Erythroblast (primary cell): ENCODE results near the gene KLK12.
"Not testable (repeated sequence)": the region's sequence is repeated elsewhere in the genome, so short reads cannot be mapped to it uniquely, and the experiment has no call there.

Experiments used
- DNase-seq, 2 experiments: peaks; one replicate each; lab custom pipeline; 2025; lab: John Stamatoyannopoulos, UW
- GATA1 ChIP-seq: IDR thresholded peaks from 2 replicates; pipeline ENCODE4 v1.6.1; 2011; ENCODE audit warnings: low read depth, mild to moderate bottlenecking, control low read depth, low read length, moderate library complexity
- POLR2A ChIP-seq: IDR thresholded peaks from 2 replicates; pipeline ENCODE4 v1.6.1; 2011; ENCODE audit warnings: mild to moderate bottlenecking, low read length

The KLK12 gene

DNA sequence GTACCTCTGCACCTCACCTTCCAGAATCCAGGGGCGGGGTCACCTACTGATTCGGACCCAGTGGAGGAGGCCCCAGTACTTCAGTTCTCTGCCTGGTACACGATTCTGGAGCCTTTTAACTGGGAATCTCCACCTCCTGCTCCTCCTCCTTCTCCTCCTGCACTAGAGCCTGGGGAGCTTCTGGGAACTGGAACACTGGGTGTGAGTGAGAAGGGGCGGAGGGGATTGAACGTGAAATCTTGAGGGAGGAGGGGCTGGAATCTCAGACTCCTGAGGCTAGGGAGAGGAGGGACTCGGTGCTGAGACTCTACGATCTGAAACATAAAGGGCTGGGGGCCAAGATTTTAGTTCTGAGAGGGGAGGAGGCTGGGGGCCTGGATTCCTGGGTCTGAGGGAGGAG, 33.3 kb downstream of the KLK12 start, which contains the start of gene KLK8:
TSS of gene KLK8 (minus strand) at position 90 of the 400 bp plus-strand sequence. CDS start 437 bp downstream, outside the sequence.
- TF ChIP-seq POLR2A (no peak), GATA1 (no peak)
- DNase-seq: no peak

GRCh38 chr19:51000981-51001380, 33.8 kb downstream of the KLK12 start:
- TF ChIP-seq GATA1: no peak
- TF ChIP-seq POLR2A: no peak
- DNase-seq: no peak

DNA sequence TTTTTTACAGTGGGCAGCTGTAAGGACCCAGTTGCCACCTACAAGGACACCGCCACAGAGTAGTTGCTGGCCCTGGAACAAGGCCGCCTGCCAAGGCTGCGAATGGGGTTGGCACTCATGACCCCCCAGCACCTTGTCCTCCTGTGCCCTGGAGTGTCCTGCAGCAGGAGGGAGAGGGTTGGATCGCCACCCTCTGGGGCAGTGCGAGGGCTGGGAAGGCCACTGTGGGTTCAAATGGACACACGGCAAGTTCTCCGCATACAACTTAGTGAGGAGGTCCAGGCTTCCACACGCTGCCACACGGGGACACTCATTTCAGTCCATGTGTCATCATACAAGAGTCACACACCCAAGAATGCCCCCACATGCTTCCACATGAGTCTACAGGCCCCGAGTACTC, 34.4 kb downstream of the KLK12 start:
- DNase-seq: no peak
- TF ChIP-seq GATA1: no peak
- TF ChIP-seq POLR2A: no peak

DNA sequence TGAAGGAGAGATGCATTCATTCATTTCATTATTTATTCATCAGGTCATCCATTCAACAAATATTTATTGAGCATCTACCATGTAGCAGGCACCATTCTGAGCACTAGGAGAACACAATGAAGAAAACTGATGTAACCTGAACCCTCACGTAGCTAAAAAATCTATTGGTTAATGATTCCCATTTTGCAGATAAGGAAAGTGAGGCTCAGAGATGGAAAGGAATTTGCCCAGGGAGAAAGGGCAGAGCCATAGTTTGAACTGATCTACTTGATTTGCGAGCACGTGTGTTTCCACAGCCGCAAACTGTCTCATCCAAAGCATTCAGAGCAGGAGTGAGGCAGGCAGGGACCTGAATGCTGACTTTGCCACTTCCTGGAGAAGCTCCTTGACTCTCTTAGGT, 36.1 kb downstream of the KLK12 start:
- DNase-seq: no peak
- TF ChIP-seq POLR2A (no peak), GATA1 (no peak)

DNA sequence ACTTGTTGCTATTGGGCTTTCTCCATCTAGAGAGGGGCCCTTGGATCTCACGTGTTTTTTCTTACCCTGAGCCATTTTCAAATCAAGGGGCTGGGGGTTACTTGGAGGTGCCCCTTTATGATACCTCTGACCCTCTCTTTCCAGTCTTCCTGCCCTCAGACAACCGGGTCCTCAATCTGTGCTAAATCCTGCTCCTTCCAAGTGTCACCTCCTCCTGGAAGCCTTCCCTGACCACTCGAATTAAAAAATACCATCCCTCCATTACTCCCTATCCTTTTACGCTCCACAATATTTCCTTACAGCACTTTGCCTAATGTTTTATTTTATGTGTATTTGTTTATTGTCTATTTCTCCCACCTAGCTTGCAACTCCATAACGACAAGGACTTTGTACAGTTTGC, 36.7 kb downstream of the KLK12 start:
- no peak for DNase-seq
- no peak for TF ChIP-seq GATA1
- no peak for TF ChIP-seq POLR2A

GRCh38 chr19:50994129-50994528, 40.7 kb downstream of the KLK12 start:
- peak in 1 of 2 experiments; percentile 20 for DNase-seq
- TF ChIP-seq GATA1 (no peak), POLR2A (no peak)

- no peak for DNase-seq
- TF ChIP-seq POLR2A (no peak), GATA1 (no peak)
These were observed 42.2 kb downstream of the KLK12 start for GRCh38 chr19:50992666-50993035.

GRCh38 chr19:50984416-50984815, 50.4 kb downstream of the KLK12 start:
- DNase-seq: not testable (repeated sequence)

- DNase-seq: no peak
- TF ChIP-seq POLR2A: no peak
These were observed 51.0 kb downstream of the KLK12 start, which contains the start of gene KLK7 for GRCh38 chr19:50983625-50984292. TSS of gene KLK7 (minus strand) at chr19:50983917. CDS start at chr19:50982399, 1,518 bp downstream.

GRCh38 chr19:50982186-50982585, 52.6 kb downstream of the KLK12 start:
- DNase-seq: no peak
- no peak for TF ChIP-seq GATA1
- no peak for TF ChIP-seq POLR2A

- TF ChIP-seq POLR2A (no peak), GATA1 (no peak)
- DNase-seq: no peak
These were observed 53.1 kb downstream of the KLK12 start for GRCh38 chr19:50981587-50982146.

GRCh38 chr19:50980208-50980607, 54.6 kb downstream of the KLK12 start:
- DNase-seq: no peak
- no peak for TF ChIP-seq POLR2A
- TF ChIP-seq GATA1: no peak

- DNase-seq: no peak
- TF ChIP-seq GATA1 (no peak), POLR2A (no peak)
These were observed 55.0 kb downstream of the KLK12 start for GRCh38 chr19:50979758-50980157.
